GM11168 (cell line): Measurements from ENCODE around the gene PDE4D.
"Not testable (repeated sequence)": the region's sequence is repeated elsewhere in the genome, so short reads cannot be mapped to it uniquely, and the experiment has no call there.

Experiments
- in situ Hi-C: fragments of 300-500 bp; cut with MboI; formaldehyde crosslinking; loops from one replicate; pipeline ENCODE4 v1.12.0; 2022; ENCODE audit warnings: low sequenced_read_pairs; ENCODE audit not compliant: unreplicated experiment

Gene PDE4D

DNA sequence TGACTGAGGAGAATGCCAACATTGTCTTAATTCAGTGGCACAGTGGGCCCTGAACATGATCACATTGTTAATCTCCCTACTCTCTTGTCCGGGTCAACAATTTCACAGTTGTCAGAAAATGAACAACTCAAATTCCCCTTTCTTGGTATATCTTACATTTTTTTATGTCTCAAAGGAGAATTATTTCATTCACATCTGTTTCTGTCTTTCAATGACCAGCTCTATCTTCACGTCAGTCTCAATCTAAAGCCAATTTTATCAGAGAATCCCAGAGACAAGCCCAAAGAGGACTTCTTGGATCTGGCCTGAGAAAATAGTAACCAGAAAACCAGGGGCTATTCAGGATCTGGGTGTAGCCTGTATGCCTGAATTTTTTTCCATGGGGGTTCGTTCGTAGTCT, 477.5 kb downstream of the PDE4D start:
- in situ Hi-C loops, result no loop called here

DNA sequence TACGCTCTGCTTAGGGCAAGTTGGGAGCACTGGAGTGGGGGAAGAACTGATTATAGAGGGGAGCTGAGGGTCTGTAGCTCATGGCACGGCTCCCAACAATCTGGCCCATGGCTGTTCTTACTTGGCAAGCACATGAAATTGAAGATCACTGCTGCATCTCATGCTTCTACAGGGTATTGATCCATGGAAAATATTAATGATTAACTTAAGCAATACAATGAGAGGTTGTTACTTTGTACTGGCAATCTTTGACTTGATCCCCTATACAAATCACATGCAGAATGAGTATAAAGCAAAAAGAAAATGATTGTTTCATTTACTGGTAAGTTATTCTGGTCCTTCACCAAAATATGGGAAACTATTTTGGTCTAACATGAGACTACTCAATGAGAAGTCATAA, 481.1 kb downstream of the PDE4D start:
- in situ Hi-C loops, result no loop called here

DNA sequence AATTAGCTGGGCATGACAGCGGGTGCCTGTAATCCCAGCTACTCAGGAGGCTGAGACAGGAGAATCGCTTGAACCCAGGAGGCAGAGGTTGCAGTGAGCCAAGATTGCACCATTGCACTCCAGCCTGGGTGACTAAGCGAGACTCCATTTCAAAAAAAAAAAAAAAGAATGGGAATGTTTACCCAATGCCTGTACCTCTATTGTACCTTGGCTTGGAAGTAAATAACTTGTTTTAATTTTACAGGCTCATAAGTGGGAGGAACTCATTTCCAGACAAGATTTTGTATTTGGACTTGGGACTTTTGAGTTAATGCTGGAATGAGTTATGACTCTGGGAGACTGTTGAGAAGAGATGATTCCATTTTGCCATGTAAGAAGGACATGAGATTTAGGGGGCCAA, 484.5 kb downstream of the PDE4D start:
- in situ Hi-C loops, result not testable (repeated sequence)

DNA sequence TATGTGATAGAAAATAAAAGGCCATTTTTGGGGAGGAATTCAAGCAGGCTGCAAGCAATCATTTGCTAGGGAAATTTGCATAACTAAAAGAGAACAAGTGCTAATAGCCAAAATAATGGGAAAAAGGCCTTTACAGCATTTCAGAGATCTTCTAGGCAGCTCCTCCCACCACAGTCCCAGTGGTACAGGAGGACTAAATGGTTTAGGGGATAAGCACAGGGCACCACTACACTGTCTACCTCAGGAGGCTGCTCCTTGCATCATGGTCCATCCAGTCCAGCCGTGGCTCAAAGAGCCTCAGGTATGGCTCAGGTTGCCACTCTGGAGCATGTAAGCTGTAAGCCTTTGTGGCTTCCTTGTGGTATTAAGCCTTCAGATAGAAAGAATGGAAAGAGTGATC, 485.6 kb downstream of the PDE4D start:
- in situ Hi-C loops, result no loop called here

DNA sequence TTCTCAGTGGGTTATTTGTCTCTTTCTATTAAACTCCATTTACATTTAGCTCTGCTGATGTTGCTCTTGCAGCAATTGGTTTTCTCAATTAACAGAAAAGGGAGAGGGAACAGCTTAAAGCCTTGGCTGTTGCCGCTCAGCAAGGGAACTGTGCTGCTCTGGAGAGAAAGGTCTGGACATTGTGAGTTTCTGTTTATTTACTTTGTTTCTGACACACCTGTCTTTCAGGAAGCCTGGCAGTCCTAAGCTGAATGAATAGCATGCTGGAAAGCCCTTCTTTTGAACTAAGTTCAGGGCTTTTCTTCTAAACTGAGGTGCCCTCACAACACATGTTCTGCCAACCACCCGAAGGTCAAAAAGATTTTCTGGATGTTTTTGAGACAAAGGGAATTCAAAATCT, 491.9 kb downstream of the PDE4D start:
- in situ Hi-C loops, result no loop called here

DNA sequence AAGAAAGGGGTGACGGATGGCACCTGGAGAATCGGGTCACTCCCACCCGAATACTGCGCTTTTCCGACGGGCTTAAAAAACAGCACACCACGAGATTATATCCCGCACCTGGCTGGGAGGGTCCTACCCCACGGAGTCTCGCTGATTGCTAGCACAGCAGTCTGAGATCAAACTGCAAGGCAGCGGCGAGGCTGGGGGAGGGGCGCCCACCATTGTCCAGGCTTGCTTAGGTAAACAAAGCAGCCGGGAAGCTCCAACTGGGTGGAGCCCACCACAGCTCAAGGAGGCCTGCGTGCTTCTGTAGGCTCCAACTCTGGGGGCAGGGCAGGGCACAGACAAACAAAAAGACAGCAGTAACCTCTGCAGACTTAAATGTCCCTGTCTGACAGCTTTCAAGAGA, 498.6 kb downstream of the PDE4D start:
- in situ Hi-C loops, result loop anchor here (5.0 kb wide), 1 partner anchor 97 kb away; no protein-coding TSS in a partner anchor

DNA sequence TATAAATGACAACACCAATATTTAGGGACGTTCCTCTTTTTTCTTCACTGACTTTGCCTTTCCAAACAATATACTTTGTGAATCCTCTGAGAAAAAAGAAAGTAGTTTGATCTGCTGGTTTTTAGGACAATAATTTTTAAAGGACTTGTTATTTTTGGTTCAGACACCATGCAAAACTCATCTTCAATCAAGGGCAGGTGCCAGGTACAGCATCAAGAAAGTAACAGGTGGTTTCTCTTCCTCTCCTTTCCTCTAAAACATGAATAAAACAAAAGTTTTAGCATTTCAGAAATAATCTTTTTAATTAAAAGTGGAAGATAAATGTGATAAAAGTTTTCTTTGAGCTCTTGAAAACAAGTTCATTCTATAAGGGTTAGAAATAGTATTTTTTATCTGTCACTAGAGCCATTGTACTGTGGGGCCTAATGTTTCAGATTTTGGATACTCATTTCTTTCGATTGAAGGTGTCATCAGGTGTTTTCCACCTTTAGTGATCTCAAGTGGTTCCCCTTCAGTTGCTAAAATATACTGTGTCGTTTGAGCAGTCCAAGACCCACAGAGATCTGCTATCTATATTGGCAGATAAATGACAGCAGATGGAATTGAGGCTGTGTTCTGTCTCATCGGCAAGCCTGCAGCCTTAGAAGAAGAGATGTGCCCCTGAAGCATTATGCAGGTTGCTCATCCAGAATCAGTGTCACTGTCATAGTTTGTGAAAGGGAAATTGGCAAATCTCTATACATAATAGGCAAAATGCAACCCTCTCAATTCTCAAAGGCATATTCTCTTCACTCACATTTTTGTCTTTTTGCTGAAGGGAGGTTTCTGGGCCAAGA, 499.7 kb downstream of the PDE4D start:
- in situ Hi-C loops, result loop anchor here (5.0 kb wide), 1 partner anchor 98 kb away; no protein-coding TSS in a partner anchor

DNA sequence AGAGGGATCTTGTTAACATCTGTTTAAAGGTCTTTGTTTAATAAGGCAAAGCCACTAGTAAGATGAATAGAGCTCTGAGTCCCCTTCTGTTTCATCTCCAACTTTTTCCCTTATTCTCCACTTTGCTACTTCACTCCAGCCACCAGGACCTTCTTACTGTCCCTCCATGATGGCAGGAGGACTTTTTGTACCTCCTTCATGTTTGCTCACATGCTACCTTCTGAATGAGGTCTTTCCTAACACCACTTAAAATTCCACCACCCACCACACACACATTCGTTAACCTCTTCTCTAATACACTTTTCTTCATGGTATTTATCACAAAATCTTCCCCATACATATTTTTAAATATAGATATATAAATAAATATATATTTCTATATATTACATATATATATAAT, 501.9 kb downstream of the PDE4D start:
- in situ Hi-C loops, result loop anchor here (5.0 kb wide), 1 partner anchor 101 kb away; no protein-coding TSS in a partner anchor

DNA sequence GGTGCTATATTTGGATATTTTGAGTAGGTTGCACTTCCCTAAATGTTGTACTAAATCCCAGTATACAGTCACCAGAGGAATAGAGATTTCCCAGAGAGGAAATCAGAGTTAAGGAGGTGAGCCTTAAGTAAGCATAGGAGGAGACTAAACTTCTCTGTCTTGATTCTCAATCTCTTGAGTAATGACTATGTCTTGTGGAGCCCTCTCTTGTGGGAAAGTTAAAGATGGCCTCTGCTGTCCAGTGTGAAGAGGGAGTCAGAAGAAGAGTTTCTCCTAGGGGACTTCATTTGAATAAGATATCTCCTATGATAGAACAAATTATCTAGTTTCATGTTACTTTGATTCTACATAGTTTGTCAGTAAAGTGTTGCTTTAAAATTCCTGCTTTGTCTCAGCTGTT, 502.5 kb downstream of the PDE4D start:
- in situ Hi-C loops, result loop anchor here (5.0 kb wide), 1 partner anchor 101 kb away; no protein-coding TSS in a partner anchor

DNA sequence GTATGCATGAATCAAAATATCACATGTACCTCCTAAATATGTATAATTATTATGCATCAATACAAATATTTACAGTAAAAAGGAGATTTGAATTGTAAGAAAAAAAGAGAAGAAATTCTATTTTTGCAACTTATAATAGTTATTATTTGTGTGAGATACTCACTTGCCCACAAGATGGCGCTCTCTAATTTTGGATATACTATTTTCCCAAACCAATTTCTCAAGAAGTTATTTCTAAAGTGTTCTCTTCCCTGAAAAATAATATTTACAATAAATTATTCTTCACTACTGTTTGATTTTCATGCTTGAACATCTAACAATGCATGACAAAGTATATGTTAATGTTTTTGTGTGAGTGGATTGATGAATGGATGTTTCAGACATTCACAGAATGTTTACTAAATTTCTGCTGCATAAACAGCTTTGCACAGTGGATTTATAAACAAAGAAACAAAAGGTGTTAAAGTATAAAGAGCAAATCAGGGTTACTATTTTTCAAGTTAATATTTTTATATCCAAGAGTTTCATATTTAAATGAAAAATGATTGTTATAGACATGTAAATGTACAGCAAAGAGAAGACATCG, 503.4 kb downstream of the PDE4D start:
- in situ Hi-C loops, result loop anchor here (5.0 kb wide), 1 partner anchor 102 kb away; no protein-coding TSS in a partner anchor

DNA sequence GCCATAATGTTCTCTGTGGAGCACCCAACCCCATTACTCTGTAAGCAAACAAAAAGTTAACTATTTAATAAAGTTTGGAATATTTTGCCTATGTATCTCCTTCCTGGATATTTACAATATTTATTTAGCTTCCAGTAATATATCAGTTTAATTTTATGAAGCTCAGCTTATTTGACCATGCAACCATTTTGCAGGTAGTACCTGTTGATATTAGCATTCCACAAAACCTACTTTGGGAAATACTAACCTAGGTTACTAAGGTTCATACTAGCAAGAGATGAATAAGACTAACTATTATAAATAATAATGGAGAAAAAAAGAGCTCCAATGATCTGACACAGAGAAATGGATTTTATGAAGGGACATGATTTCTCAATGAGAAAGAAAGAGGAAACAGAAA, 506.4 kb downstream of the PDE4D start:
- in situ Hi-C loops, result loop anchor here (10.0 kb wide), 1 partner anchor 298 kb away; no protein-coding TSS in a partner anchor

DNA sequence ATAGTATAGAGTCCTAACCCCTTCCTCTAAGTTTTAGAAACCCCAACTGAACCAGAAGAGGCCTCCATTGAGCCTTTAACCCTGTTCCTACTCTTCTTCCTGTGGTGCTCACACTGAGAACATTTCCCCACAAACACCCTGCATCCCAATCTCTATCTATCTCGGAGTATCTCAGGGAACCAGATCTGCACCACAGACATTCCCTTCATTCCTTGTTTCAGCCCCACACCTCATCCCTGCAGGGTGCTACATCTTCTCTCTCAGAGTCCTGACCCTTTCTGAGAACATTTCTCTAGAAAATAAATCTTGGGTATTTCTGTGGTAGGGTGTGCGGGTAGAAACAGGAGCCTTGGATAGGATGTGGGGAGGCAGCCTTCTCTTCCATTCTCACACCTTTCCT, 507.8 kb downstream of the PDE4D start:
- in situ Hi-C loops, result loop anchor here (10.0 kb wide), 1 partner anchor 299 kb away; no protein-coding TSS in a partner anchor

DNA sequence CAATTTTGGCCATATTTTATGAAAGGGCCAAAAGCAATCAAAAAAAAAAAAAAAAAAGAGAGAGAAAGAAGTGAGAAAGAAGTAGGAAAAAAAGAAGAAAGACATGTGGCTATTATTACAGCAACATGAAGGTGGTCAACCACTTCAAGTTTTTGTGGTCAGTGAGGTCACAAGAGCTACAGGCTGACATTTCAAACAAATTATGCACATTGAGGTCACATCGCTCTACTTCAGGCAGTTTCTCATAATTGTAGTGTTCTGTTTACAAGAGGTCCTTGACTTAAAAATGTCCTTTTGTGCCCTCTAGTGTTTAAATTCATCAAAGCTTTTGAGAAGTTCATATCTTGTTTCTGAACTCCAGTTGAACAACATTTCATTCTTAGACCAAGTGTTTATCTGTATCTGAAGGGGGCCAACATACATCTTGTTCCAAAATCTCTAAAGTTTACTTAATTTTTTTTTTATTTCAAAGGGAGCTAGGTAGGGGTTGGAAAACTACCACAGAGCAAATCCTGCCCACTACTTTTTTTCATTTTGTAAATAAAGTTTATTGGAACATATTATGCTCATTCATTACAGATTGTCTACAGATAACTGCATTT, 513.1 kb downstream of the PDE4D start:
- in situ Hi-C loops, result loop anchor here (10.0 kb wide), 1 partner anchor 304 kb away; no protein-coding TSS in a partner anchor

DNA sequence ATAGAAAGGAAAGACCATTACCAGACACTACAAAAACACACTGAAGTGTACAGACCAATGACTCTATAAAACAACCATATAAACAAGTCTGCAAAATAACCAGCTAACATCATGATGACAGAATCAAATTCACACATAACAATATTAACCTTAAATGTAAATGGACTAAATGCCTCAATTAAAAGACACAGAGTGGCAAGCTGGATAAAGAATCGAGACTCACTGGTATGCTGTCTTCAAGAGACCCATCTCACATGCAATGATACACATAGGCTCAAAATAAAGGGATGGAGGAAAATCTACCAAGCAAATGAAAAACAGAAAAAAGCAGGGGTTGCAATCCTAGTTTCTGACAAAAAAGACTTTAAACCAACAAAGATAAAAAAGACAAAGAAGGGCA, 519.5 kb downstream of the PDE4D start:
- in situ Hi-C loops, result loop anchor here (10.0 kb wide), 2 partner anchors 189 to 479 kb away; no protein-coding TSS in a partner anchor

DNA sequence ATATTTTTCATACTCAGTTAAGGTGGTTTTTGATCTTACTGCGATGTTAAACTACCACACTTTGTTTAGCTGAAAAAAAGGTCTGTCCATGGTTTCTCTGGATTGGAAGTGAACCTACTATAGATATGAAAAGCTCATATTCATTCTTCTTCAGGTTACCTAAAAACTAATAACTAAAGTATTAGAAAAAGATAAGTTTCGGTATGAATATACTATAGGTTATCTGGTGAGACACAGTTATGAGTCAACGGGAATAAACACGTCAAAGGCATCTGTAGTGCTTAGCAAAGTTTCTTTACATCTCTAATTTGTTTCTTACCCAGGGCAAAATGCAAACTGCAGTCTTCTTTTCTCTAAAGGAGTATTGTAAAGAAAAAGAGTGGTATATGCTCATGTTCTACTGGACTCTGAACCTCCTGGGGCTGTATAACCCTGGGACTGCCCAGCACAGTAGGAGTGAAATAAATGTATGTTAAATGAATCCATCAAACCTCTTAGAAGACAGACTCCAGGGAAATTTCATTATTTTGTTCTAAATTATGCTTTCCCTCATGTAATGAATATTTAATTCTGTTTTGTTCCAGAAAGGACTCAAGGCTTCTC, 521.9 kb downstream of the PDE4D start:
- in situ Hi-C loops, result loop anchor here (10.0 kb wide), 2 partner anchors 187 to 477 kb away; no protein-coding TSS in a partner anchor

DNA sequence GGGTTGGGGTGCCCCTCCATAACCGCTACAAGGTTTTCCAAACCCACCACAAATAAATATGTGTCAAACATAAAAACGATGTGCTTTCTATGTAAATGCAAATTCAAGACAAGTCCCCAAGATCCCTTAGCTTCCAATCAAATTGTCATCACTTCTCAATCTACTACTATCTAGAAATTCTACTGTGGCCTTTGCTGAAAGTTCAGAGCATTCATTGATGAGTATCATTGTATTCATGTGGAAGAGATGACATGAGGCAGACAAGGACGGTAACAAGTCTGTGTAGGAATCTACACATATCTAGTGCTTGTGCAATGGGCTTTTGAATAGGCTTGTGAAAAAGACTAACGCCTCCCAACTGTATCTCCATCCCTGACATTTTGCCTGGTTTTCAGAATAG, 524.6 kb downstream of the PDE4D start:
- in situ Hi-C loops, result no loop called here

DNA sequence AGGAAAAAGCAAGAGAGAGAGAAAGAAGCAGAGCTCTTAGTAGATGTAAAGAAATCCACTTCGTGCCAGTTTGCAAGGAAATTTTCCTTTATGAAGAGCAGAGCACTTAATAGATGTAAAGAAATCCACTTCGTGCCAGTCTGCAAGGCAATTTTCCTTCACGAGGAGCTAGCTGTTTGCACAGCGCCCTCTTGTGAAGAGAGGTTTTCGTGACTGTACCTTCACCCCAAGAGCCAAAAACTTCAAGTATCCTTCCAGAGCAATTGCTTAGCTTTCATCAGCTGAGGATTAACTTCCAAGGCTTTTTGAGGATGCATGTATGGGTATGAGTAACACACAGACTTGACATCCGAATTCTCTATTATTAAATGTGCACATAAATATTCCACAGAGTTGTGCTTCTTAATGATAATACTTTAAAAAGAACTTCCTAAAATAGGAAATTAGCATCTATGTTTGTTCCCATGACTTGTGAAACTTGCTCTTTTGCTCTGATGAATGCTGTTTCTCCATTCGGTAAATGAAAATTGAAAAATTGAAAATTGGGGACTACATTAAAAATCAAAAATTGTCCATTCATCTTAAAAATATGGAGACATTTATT, 525.6 kb downstream of the PDE4D start:
- in situ Hi-C loops, result no loop called here

DNA sequence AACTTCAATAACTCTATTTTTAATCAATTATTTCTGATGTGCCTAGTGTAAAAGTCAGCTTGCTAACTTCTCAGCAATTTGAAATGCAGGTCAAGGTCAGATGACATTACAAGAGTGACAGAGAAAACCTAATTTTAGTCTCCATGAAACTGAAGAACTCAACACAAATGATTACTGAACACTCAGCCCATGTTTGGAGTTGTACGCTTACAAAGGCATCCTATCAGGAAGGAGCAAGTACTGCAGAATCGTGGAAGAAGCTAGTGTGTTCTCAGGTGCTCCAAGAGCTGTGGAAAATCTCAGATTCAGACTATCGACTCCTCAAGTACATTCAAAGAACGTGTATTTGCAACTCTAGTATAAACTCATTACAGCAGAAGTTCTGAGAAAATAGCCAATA, 526.7 kb downstream of the PDE4D start:
- in situ Hi-C loops, result no loop called here

DNA sequence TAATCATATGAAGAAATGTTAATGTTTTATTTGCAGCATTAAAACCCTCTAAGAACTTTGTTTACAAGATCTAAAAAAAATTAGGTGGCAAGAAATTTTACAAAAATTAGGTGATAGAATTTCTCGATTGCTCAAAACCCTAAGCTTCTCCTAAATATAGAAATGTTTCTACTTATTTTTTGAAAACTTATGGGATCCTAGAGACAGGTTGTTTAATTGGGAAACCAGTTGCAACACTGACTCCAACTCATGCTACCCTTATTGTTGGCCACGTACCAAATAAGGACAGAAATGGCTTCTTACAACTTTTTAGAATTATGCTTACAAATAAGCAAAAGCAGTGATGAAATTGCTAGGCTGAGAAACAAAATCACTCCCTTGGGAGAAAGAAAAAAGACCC, 531.1 kb downstream of the PDE4D start:
- in situ Hi-C loops, result no loop called here

DNA sequence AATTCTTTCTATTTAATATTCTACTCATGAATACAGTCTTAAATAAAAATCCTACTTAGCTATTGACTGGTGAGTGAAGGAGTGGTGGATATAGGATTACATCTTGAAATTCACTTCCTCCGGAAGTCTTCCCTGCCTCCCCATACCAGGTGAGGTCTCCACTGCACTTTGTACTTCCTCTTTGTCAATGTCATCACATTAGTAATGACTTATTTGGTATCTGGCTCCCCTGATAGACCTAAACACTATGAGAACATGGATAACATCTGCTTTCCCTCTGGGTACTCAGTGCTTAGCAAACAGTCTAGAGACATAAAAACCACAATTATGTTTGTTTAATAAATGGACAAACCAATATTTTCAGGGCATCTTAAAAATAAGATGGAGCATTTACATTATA, 532.1 kb downstream of the PDE4D start:
- in situ Hi-C loops, result no loop called here
